Hippocampal formation (tissue), 2 donors: Measurements from ENCODE around the gene ZNF593.

Source experiments
- DNase-seq, 2 donors: peaks; one replicate each; lab custom pipeline; 2025; lab: John Stamatoyannopoulos, UW

The ZNF593 gene

DNA sequence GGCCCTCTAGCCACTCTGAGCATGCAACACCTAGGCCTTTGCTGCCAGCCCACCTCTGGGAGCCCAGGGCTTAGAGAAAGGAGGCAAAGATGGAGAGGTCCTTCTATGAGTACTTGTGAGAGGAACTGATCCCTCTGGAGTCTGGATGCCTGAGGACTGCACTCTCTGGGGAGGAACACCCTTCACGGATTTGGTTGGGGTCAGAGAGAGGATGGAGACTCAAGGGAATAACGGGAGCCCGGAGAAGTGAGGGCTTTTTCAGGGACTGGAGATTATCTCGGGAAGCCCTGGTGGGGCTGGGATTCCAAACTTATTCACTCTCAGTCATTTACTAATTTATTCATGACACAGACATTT, 532 bp upstream of the ZNF593 start:
- DNase-seq: no peak

- no peak for DNase-seq
These were observed 739 bp downstream of the ZNF593 start for GRCh38 chr1:26170472-26170821.

- no peak for DNase-seq
These were observed 1.7 kb downstream of the ZNF593 start, which contains the start of gene ZNF593OS for GRCh38 chr1:26171084-26172072. ZNF593OS (minus strand) TSS chr1:26171832; CDS start chr1:26171661, 171 bp downstream.

DNA sequence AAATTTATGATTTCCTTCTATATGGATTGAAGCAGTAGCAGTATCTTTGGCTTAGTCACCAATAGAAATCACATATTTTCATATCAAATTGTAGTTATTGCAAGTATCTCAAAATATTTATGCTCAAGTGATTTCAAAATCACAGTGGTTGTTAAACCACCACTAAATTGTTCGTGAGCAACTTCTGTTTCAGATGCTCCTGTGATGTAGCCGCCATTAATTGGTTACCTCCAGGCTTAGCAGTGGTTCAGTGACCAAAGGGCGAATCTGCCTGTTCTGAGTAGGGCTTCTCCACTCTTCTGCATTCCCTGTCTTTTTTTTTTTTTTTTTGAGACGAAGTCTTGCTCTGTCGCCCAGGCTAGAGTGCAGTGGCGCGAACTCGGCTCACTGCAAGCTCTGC, 5.6 kb downstream of the ZNF593 start:
- DNase-seq: no peak

GRCh38 chr1:26177182-26177684, 7.5 kb downstream of the ZNF593 start, which contains the start of gene CNKSR1:
CNKSR1 (plus strand) TSS chr1:26177491; CDS start chr1:26177548, 57 bp downstream.
- DNase-seq: no peak

- DNase-seq: no peak
These were observed 10.3 kb downstream of the ZNF593 start for GRCh38 chr1:26180010-26180506.

DNA sequence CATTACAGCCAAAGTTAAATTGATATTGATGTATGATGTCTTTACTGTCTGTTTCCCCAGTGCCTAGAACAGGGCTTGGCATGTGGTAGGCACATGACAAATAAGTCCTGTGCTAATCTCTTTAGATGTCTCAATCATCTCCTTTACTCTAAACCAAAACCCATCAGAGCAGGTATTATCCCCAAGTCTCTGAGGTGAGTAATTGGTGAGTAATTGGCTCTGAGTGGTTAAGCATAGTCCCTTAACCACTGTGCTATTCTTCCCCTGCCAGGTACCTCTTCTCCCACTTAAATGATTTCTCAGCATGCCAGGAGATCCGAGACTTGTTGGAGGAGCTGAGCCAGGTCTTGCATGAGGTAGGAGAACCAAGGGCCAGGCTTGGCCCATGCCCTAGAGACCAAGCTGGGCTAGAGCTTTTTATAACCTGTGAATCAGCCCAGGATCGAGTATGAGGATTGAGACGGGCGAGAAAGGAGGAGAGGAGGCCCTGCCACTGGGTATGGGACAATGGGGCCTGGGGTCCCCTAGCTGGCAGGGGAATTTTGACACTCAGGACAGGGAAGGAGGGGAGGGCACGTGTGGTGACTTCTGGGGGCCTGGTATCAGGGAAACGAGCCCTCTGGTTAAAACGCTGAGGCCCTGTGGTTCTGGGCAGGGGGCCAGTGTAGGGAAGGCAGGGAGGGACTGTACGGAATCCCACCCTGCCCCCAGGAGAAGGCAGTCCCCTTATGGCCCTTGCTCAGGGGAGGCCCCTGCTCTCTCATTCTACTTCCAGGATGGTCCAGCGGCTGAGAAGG, 12.1 kb downstream of the ZNF593 start:
- DNase-seq: no peak

GRCh38 chr1:26182383-26182696, 12.6 kb downstream of the ZNF593 start:
- no peak for DNase-seq

- no peak for DNase-seq
These were observed 14.4 kb downstream of the ZNF593 start for GRCh38 chr1:26184086-26184485.

DNA sequence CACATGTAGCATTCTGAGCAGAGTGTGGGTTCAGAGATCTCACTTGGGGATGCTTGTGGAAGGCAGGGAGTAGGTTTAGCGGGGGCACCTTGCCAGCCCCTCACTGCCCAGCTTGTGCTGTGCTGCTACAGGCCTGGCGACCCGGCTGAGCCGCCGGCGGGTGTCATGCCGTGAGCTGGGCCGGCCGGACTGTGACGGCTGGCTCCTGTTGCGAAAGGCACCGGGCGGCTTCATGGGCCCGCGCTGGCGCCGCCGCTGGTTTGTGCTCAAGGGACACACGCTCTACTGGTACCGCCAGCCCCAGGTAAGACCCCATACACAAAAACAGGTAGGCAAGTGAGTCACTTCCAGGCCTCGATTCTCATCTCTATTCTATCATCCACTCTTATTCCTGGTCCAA, 15.2 kb downstream of the ZNF593 start:
- DNase-seq: no peak

DNA sequence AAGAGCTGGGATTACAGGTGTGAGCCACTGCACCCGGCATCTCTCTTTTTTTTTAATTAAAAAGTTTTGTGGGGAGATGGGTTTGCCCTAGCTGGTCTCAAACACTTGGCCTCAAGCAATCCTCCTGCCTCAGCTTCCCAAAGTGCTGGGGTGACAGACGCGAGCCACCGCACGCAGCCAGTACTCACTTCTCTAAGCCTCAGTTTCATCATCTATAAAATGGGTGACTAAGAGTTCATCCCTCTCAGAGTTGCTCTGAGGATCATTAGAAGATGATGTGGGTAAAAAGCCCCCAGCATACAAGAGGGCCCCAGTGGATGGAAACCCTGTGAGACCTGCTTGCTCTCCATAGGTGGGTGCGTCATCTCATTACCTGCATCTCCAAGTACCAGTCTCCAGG, 18.2 kb downstream of the ZNF593 start:
- no peak for DNase-seq

- DNase-seq: no peak
These were observed 18.8 kb downstream of the ZNF593 start for GRCh38 chr1:26188477-26188876.

- no peak for DNase-seq
These were observed 19.6 kb downstream of the ZNF593 start for GRCh38 chr1:26189331-26189730.

- no peak for DNase-seq
These were observed 20.1 kb downstream of the ZNF593 start for GRCh38 chr1:26189751-26190275.

DNA sequence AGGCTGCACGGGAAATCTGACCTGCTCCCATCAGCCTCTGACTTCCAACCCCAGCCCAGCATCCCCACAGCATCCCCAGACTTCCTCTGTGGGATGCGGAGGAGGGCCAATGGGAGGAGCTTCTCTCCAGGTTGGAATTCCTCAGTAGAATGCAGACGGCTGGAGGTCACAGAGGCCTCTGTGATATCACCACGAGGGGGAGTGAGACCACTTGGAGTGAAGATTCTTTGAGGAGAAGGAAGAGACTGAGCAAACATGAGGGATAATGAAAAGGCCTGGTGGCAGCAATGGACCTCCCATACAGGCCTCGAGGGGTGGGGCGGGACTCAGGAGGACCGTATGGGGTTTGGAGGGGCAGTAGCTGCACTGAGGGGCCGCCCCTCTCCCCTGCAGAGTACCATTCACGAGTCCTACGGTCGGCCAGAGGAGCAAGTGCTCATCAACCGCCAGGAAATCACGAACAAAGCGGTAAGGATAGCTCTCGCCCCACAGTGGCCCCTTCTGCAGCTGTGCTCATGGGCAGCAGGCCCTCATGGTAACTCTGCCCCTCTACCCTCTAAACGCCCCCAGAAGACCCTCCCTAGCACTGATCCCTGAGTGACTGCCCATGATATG, 20.8 kb downstream of the ZNF593 start, which contains the start of gene CATSPER4:
Gene CATSPER4, plus strand, starts transcription at position 230 of the 615 bp plus-strand sequence. Its CDS starts 26 bp downstream, at position 256.
- DNase-seq: no peak

DNA sequence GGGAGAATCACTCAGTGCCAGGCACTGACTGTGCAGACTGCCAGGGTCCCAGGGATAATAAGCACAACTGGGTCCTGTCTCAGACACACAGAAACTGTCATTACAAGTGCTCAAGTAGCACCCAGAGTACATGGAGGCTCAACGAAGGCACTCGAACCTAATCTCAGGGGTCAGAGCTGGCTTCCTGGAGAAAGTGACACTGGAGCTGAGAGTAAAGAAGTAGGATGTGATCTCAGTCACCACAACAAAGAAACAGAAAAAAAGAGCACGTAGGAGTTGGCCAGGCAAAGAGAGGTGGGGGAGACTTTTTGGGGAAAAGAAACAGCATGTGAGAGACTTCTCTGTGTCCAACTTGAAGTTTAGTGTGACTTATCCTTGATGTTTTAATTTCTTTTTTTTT, 22.0 kb downstream of the ZNF593 start:
- no peak for DNase-seq

- no peak for DNase-seq
These were observed 26.1 kb downstream of the ZNF593 start for GRCh38 chr1:26195805-26196204.

GRCh38 chr1:26197301-26197700, 27.6 kb downstream of the ZNF593 start:
- no peak for DNase-seq

DNA sequence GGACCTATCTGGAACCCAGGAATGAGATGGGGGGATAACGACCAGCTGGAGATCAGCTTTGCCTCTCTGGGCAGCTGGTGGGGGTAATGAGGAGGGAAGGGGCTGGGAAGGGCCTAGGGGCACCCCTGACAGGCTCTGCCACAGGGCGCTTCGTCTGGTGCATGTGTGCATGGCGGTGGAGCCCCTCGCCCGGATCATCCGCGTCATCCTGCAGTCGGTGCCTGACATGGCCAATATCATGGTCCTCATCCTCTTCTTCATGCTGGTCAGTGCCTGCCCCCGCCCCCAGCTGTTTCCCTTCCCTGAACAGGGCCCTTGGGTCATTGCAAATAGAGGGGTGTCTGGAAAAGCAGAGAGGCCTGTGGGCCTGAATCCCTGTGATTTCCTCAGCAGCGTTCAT, 28.1 kb downstream of the ZNF593 start:
- DNase-seq: no peak

DNA sequence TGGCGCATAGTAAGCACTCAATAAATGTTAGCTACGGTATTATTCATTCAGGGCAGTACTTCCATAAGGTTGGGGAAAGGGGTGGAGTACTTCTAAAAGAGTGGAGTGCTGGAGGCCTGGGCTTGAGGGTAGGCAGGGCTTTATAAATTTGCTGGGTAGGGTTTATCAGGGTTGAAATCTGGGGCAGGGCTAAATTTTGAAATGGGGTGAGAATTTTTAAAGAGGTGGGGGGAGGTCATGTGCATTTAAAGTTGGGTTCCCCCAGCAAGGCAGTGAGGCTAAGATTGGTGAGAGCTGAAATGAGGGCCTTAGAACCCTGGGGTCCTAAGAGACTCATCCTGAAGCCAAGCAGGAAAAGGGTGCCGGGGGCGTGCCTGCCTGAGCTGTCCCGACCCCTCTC, 30.7 kb downstream of the ZNF593 start:
- DNase-seq: no peak

GRCh38 chr1:26203642-26204318, 34.1 kb downstream of the ZNF593 start:
- no peak for DNase-seq
